GM18517 (cell line): ENCODE data around the gene DLGAP1.
A peak's percentile ranks its signal among the peaks of the same experiment; 100 is the strongest.

Experiments used
- ATAC-seq: cut with Tn5 transposase; IDR thresholded peaks from one replicate; pipeline ENCODE4 v1.9.1; 2021; ENCODE audit warnings: mild to moderate bottlenecking, moderate library complexity; ENCODE audit not compliant: unreplicated experiment

The DLGAP1 gene

DNA sequence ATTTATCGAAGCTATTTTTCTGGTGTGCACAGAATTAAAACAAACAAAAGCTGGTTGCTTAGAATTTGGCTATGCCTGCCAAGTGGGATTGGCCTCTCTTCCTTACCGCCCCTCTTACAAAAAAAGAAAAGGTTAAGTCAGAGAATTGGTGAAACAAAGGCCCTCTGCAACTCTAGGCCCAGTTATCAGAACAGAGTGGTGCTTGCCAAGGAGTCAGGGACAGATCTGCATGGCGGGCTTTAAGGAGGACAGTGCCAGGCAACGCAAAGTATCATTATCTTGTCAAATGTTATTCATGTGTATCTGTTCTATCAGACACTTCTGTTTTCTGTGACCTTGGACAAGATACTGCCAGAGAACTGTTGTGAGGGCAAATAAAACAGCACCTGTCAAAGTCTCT lies 926.9 kb downstream of the DLGAP1 start:
- ATAC-seq = no peak

DNA sequence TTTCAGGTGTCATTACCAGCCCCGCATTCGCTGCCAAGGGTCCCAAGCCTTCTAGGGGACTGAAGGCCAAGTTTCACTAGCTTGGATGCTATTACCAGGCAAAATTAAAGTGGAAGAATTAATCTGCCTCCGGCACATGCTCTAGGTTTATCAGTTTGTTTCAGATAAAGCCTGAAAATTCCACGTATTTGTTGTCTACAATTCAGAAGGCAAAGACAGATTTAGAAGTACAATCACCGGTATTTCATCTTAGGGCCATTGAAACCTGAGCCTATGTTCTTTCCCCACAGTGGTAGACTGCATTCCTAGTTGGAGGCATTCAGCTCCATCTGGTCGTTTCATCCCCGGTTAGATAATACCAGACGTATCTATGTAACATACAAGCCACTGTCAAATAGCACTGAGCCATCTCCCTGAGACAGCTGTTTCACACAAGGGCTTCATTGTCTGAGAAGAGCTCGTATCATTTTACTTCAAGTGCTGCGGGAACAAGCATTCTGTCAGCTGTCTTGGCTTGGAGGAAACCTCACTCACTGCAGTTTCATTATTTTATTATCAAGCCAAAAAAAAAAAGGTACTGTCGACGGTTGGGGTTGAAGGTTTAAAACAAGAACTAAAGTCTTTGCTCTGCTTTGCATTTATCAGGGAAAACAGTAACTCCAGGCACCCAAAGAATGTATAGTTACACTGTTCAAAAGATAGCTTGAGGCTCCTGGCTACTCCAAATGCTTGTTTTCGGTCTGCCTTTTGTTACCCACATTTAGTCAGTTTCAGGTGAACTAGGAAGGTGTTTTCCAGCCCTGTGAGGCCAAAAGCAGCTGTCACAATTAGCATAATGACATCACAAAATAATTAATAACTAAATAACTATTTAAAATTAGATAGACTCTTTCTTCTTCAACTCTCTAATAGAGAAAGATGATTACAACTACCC lies 928.4 kb downstream of the DLGAP1 start:
- peak; percentile 49 for ATAC-seq

DNA sequence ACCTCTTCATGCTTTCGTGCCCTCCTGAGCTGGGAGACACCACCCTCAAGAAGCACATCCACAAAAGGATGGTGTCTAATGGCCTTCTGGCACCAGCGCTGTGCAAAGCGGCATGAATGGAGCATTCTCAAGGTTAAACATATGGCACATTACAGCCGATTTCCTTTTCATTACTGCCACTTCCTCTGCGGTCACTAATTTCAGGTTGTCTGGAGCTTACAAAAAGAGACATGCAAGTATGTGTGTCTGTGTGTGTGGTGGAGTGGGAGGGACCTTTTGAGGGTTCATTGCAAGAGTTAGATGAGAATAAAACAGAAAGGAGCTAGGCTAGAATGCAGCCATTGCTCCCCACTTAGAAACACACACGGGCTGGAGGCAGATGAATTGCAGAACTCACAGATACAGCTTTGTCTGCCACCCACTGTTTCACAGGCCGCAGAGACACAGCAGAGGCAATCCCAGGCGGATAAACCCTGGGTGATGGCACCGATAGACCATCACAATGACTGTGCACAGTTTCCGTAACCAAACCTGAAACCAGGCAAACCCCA lies 929.2 kb downstream of the DLGAP1 start:
- ATAC-seq = peak; percentile 91

DNA sequence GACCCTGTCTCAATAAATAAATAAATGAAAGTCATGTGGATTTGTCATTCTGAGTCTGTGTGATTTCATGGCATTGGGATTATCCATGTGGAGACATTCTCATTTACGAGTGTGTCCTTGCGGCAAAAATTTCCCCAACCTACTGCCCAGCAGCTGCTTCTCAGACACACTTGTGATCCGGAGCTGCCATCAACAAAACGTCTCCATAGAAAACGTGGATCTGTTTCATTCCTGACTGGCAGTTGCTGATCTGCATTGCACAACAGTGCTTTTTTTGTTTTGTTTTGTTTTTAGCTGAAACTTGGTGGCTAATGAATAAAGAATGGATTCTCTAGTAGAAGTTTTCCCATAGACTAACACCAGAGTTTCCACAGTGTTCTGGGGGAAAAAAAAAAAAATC lies 930.4 kb downstream of the DLGAP1 start:
- no peak for ATAC-seq

DNA sequence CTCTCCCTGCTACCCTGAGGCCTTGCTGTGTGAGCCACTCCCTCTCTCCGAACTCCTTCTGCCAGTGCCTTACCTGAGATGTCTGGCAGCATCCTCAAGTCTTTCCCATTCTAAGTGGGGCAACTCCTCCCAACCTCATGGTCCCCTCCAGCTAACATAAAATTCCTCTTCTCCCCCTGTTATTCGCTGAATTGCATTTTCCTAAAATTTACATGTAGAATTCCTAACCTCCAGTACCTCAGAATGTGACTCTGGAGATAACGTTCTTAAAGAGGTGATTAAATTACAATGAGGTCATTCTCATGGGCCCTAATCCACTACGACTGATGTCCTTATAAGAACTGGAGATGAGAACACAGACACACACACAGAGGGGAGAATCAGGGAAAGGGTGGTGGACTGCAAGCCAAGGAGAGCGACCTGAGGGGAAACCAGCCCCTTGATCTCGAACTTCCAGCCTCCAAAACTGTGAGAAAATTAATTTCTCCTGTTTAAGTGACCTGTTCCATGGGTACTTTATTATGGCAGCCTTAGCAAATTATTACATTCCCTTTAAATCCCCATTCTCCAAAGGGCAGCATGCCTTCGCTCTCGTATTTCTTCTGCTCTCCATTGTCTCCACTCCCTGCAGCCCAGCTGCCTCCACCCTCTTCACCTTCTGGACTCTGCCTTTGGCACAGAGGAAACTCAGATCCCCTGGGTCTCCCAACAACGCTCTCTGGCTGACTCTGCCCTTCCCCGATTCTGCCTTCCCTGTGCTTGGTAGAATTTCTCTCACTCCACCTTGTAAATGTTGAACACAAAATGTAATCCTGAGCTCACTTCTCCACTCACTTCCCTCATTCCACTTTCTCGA lies 934.6 kb downstream of the DLGAP1 start:
- no peak for ATAC-seq

DNA sequence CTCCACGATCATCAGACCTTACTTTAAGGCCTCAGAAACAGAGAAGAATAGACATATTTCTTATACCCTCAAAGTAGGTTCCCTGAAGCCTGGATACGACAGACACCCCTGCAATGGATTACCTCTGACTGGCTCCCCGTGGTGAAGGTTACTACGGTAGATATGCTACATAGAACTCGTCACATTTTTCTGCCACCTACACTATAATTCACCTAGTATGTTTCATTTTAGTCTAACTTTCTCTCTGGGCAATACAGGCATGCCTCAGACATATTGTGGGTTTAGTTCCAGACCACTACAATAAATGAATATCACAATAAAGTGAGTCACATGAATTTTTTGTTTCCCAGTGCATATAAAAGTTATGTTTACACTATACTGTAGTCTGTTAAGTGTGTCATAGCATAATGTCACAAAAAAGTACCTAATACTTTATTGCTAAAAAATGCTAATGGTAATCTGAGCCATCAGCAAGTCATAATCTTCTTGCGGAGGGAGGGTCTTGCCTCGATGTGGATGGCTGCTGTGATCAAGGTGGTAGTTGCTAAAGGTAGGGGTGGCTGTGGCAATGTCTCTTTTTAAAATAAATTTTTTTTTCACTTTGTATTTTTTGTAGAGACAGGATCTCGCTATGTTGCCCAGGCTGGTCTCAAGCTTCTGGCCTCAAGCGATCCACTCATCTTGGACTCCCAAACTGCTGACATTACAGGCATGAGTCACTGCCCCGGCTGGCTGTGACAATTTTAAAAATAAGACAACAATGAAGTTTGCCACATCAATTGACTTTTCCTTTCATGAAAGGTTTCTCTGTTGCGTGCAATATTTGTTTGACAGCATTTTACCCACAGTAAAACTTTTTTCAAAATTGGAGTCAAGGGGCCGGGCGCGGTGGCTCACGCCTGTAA lies 940.5 kb downstream of the DLGAP1 start:
- no peak for ATAC-seq

DNA sequence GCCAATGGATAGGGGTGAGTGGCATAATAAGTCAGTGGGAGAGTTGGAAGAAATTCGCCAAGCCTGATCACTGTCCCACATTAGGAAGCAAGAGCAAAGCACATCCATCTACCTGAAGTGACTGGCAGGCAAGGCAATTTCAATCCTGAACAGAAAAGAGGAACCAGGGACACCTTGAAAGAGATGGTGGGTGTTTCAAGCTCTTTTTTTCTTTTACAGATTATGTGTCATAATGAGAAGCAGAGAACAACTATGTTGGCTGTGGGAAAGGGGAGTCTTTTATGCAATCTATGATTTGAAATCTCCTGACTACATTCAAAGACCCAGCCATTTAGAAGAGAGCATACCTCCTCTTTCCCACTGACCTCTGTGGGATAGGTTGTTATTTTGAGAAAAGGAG lies 941.6 kb downstream of the DLGAP1 start:
- ATAC-seq = peak; percentile 82

DNA sequence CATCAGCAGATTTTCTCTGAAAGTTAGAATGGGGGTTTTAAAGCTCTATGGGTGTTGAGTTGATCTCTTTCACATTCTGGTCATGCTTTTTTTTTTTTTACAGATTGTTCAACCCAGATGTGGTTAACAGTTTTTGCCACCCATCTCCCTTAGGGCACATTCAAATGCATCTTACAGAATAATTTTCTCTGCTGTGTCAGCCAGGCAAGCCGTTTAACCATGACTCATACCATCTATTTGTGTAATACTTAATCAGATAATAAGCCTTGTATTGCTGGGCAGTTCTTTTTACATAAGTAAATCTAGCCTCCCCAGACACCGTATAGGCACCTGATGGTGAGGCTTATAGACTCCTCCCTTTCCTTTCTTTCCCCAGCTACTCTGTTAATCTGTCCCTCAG lies 943.1 kb downstream of the DLGAP1 start:
- no peak for ATAC-seq

DNA sequence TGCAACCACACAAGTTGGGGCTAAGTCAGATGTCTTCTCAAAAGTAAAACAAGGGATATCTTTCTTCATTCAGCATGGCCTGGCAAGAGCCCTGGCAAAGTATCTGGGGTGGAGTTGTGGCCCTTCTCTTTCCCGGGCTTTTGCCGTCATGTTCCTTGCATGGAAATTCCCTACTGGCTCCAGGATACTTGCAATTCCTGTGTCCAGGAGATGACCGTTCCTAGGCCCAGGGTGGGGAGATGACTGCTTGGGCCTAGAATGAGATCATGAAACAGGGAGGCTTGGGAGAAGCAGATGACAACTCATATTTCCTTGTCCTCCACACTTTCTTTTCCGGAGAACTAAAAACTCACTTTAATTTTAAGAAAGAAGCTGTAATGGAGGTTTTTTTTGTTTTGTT lies 944.2 kb downstream of the DLGAP1 start:
- ATAC-seq = no peak

DNA sequence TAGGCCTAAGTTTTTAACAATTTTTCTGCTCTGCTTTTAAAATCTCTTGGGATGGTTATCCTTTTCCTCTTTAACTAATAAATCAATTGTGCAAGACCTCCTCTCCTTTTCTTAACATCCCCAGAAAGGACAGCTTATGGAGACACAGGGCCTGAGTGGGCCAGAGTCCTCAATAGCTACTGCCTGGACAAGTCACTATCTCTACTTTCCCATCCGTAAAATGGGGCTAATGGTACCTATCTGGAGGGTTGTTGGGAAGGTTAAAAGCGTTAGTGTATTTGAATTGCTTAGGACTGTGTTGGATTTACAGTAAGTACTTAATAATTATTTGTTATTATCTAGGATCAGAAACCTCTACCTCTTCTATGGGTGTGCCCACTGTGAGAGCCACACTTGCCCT lies 945.1 kb downstream of the DLGAP1 start:
- ATAC-seq = no peak

DNA sequence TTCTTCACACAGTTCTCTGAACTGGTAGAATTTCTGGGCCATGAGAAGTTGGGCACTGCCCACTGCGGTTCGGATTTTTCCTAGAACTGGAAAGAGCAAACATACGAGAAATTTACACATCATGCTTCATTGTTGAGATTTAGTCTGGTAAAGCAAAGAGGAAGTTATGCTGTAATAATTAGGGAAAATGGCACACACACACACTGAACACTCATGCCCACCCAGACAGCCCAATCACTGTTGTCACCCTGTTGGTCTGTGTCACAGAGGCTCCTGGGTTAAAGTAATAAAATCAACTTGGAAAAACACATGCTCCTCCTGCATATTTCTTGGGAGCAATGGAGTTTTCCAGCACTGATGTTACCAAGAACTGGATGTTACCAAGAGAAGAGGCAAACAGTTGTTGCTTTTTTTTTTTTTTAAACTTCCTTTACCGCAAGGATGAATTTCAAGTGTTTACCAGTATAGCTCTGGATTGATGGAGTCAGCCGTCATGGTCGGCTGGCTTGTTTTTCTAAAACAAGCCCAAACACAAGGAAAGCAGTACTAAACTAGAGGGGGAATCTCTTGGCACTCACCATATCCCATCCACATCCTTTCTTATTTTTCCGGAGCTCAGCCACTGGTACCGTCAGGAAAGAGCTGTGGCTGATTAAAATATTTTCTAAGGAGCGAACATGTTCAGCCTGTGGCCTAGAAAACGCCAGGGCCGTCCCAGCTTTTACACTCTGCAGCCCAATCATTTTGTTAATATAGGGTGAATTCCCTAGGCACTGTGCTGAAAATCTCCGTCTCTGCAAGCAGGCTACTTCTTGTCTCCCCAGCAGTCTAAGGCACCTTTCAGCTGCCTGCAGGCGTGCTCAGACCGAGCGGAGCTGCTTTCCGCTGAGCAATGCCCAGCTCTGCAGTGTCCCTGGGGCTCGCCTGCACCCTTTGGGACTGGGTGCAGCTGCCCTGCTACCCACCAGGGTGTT lies 946.2 kb downstream of the DLGAP1 start:
- no peak for ATAC-seq

DNA sequence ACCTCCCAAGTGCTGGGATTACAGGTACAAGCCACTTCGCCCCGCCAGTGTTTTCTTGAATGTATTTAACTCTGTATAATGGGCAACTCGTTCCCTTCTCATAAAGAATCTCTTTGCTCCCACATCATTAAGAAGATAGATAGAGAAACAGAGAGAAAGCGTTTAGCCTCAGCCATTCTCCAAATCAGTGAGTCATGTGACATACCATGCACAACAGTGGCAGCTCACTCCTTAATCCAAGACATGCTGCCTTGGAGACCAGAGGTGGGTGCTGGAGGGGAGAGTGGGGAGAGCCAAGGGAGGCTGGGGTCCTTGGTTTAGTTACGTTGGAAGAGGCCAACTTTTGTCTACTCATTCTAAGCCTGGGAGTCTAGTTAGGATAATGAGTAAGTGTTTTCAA lies 950.5 kb downstream of the DLGAP1 start:
- no peak for ATAC-seq

DNA sequence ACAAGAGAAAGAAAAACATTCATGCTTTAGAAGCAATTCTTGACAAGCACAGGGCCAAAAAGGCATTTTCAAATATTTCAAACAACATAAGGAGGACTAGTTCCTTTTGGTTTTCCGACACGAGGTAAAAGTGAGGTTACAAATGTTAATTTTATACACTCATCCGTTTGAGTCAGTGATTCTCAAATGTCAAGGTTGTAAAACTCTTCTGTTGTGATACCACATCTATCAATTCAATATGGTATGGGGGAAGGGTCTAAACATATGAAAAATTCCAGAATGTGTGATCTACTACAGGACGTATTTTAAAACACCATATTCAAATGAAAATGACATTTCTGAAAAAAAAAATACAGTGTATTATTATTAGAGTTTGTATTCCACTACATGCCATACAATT lies 952.5 kb downstream of the DLGAP1 start:
- no peak for ATAC-seq

DNA sequence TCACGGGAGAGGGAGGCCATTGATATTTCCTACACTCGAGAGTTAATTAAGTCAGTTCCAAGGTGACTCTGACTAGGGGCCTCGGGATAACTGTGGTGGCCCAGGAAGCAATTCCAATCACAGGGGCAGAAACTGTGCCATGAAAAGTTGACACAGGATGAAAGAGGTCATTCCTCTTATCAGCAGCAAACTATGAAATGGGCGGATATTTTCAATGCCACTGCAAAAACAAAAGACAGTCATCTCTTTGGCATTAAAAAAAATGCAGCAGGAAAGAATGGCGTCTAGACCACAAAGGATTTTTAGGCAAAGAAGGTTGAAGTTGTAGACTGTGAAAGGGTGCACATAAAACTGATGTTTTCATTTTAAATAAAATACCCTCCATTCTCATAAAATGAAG lies 955.1 kb downstream of the DLGAP1 start:
- ATAC-seq = no peak

DNA sequence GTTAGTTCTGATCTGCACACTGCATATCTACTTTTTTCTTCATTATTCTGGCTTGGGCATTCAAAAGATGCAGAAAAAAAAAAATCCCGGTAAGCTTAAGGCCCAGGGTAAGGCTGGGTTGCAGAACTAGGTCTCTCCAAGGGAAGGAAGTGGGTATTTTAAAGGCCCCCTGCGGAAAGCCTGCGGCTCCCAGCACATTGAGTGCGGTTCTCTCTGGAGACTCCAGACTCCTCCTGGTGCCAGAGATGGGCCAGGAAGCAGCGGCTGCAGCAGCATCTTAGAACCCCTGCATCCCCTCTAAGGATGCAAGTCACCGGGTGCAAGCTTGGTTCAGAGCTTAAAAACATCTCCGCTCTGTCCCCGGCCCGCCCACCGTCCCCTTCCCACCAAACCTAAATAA lies 955.6 kb downstream of the DLGAP1 start:
- no peak for ATAC-seq

DNA sequence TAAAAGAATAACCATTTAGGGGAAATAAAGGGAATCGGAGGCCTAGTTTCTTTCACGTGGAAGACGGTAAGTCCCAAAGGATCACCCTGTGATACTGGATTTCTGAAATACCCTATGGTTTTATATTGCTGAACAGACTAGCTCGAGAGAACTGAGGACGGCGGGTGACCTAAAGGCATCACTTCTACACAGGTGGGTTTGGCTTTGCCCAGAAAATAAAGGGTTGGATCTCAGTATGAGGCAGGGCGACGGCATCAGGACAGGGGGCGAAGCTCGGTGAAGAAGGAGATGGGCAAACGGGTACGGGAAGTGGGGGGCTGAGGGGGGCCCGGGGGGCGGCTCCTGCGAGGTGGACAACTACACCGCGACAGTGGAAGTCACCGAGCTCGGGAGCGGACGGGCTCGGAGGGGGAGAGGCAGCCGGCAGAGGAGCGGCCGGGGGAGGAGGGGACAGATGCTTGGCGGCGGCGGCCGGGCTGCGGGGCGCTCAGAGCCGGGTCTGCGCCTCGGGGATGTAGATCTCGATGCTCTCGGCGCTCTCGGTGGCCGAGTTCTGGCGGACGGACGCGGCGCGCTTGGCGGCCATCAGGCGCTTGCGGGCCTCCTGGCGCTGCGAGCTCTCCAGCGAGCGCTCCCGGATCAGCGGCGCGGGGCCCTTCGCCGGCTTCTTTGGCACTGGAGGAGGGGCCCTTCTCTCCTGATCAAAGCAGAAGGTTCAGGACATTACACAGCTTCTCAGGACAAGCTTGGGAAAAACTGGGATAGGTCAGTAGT lies 956.2 kb downstream of the DLGAP1 start:
- ATAC-seq = no peak

DNA sequence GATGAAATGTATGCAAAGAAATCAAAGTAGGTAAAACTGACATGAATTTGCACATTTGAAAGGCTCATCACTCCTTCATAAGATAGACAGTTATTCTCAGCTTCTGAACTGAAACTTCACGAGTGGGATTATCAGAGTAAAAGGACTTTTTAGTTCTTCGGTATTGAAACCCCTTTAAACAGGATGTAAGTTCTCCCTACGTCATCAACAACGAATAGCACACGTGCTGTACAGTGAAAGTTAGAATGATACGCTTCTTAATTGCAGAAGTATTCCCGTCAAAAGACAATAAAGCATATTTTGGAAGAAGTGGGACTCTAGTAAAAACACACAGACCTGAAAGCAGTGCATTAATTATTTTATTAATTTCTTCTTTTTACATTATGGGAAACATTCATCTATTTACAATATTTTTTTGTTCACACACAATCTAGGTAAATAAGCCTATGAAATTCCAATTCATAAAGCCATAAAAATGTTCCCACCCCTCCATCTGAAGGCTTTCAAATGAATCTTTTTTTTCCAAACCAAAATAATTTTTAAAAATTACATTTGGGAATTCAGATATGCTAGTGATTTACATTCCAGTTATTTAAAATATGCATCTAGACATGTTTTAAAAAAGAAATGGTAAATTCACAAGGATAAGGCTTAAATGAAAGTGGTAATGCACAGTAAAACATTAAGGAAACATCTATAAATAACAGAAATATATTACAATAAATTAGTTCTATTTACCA lies 959.2 kb downstream of the DLGAP1 start:
- ATAC-seq = no peak

DNA sequence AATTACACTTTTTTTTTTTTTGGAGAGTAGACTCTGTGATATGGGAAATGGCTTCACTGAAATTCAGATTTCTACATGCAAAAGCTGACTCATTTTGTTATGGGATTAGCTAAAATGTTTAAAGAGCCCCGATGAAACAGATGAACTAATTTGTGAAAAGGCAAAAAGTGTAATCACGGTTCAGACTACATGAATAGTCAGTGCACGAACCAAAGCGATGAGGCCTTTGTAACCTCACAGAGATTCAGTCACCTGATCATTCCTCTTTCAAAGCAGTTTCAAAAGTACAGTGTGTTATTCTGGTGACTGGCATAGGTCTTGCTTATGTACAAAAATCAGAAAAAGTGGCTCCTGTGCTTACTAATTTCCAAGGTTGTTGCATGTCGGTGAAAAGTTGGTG lies 960.5 kb downstream of the DLGAP1 start:
- ATAC-seq = no peak
